Muscle layer of colon (tissue), 2 donors: Measurements from ENCODE around the gene MBP.
"Not testable (repeated sequence)": the region's sequence is repeated elsewhere in the genome, so short reads cannot be mapped to it uniquely, and the experiment has no call there.

Source experiments
- H3K27ac ChIP-seq: one replicate; pipeline ENCODE4 v1.7.0; 2013; ENCODE audit warnings: low read depth, mild to moderate bottlenecking, low read length, moderate library complexity
- H3K27me3 ChIP-seq, 2 donors: one replicate each; pipeline ENCODE4 v1.7.0; 2013; ENCODE audit warnings: low read length in 2 of 2, mild to moderate bottlenecking in 2 of 2; ENCODE audit not compliant: insufficient read depth in 2 of 2, control insufficient read depth in 1 of 2
- H3K36me3 ChIP-seq: one replicate; pipeline ENCODE4 v1.7.0; 2013; ENCODE audit warnings: mild to moderate bottlenecking, low read length; ENCODE audit not compliant: insufficient read depth
- H3K4me1 ChIP-seq: one replicate; pipeline ENCODE4 v1.7.0; 2013; ENCODE audit warnings: mild to moderate bottlenecking, low read length; ENCODE audit not compliant: insufficient read depth
- H3K4me3 ChIP-seq, 2 donors: one replicate each; pipeline ENCODE4 v1.7.0; 2013; ENCODE audit warnings: low read length in 2 of 2, low read depth in 1 of 2, mild to moderate bottlenecking in 1 of 2, moderate library complexity in 1 of 2
- H3K9ac ChIP-seq: one replicate; pipeline ENCODE4 v1.7.0; 2013; ENCODE audit warnings: low read length
- H3K9me3 ChIP-seq: one replicate; pipeline ENCODE4 v1.7.0; 2013; ENCODE audit warnings: mild to moderate bottlenecking, low read length
- donor health status: abdominal sarcoma.
- donor health status: Adenocarcinoma of cecum.

MBP gene

GRCh38 chr18:76967721-76968472 lies 164.7 kb downstream of the MBP start:
- H3K9me3 ChIP-seq: no peaks in the 10 kb centered on the region
- H3K27ac ChIP-seq: no peak overlapping the region
- no peak overlapping the region for H3K4me3 ChIP-seq
- H3K4me1 ChIP-seq: no peaks in the 10 kb centered on the region
- no peak overlapping the region for H3K9ac ChIP-seq
- H3K27me3 ChIP-seq: no peaks in the 10 kb centered on the region
- H3K36me3 ChIP-seq: peaks cover 11% of the 10 kb centered on the region

- H3K27me3 ChIP-seq, H3K4me1 ChIP-seq, H3K9me3 ChIP-seq, H3K4me3 ChIP-seq, H3K9ac ChIP-seq, H3K27ac ChIP-seq: not testable (repeated sequence)
- H3K36me3 ChIP-seq: peaks cover 11% of the 10 kb centered on the region
Observed at GRCh38 chr18:76967299-76967698, 165.3 kb downstream of the MBP start.

- H3K4me3 ChIP-seq, H3K27me3 ChIP-seq, H3K4me1 ChIP-seq, H3K9ac ChIP-seq, H3K9me3 ChIP-seq, H3K27ac ChIP-seq: not testable (repeated sequence)
- H3K36me3 ChIP-seq: peaks cover 13% of the 10 kb centered on the region
Observed at GRCh38 chr18:76965555-76966151, 166.9 kb downstream of the MBP start.

- Histone ChIP-seq H3K27me3 (no peaks in the 10 kb centered on the region), H3K36me3 (peaks cover 20% of the 10 kb centered on the region), H3K27ac (no peak overlapping the region), H3K9ac (no peak overlapping the region), H3K9me3 (no peaks in the 10 kb centered on the region), H3K4me1 (no peaks in the 10 kb centered on the region), H3K4me3 (no peak overlapping the region)
Observed at GRCh38 chr18:76963936-76964335, 168.6 kb downstream of the MBP start.

GRCh38 chr18:76962851-76963250 lies 169.7 kb downstream of the MBP start:
- H3K27ac ChIP-seq: no peak overlapping the region
- peaks cover 25% of the 10 kb centered on the region for H3K36me3 ChIP-seq
- no peaks in the 10 kb centered on the region for H3K27me3 ChIP-seq

GRCh38 chr18:76960528-76961035 lies 172.0 kb downstream of the MBP start:
- no peaks in the 10 kb centered on the region for H3K9me3 ChIP-seq
- no peak overlapping the region for H3K4me3 ChIP-seq
- peaks cover 32% of the 10 kb centered on the region for H3K36me3 ChIP-seq
- no peaks in the 10 kb centered on the region for H3K4me1 ChIP-seq
- H3K27me3 ChIP-seq: no peaks in the 10 kb centered on the region
- H3K9ac ChIP-seq: no peak overlapping the region
- H3K27ac ChIP-seq: no peak overlapping the region

More at GRCh38 chr18:76962851-76963250, 169.7 kb downstream of the MBP start:
- no peaks in the 10 kb centered on the region for H3K9me3 ChIP-seq
- H3K4me1 ChIP-seq: no peaks in the 10 kb centered on the region
- no peak overlapping the region for H3K4me3 ChIP-seq
- H3K9ac ChIP-seq: no peak overlapping the region

GRCh38 chr18:76959605-76960004 lies 173.0 kb downstream of the MBP start:
- peaks cover 34% of the 10 kb centered on the region for H3K36me3 ChIP-seq

GRCh38 chr18:76958692-76959341 lies 173.8 kb downstream of the MBP start:
- Histone ChIP-seq H3K27ac (no peak overlapping the region), H3K4me3 (no peak overlapping the region), H3K9ac (no peak overlapping the region), H3K36me3 (peaks cover 34% of the 10 kb centered on the region), H3K4me1 (peaks cover 6% of the 10 kb centered on the region), H3K9me3 (no peaks in the 10 kb centered on the region), H3K27me3 (no peaks in the 10 kb centered on the region)

More at GRCh38 chr18:76959605-76960004, 173.0 kb downstream of the MBP start:
- Histone ChIP-seq H3K27ac (no peak overlapping the region), H3K27me3 (no peaks in the 10 kb centered on the region), H3K9ac (no peak overlapping the region), H3K4me1 (no peaks in the 10 kb centered on the region), H3K4me3 (no peak overlapping the region), H3K9me3 (no peaks in the 10 kb centered on the region)

- Histone ChIP-seq H3K4me3 (no peak overlapping the region), H3K4me1 (peaks cover 17% of the 10 kb centered on the region), H3K36me3 (peaks cover 34% of the 10 kb centered on the region), H3K27me3 (no peaks in the 10 kb centered on the region), H3K9ac (no peak overlapping the region), H3K27ac (no peak overlapping the region), H3K9me3 (no peaks in the 10 kb centered on the region)
Observed at GRCh38 chr18:76957384-76958355, 174.9 kb downstream of the MBP start.

GRCh38 chr18:76956648-76957047 lies 175.9 kb downstream of the MBP start:
- H3K27me3 ChIP-seq: no peaks in the 10 kb centered on the region
- no peaks in the 10 kb centered on the region for H3K9me3 ChIP-seq
- peaks cover 34% of the 10 kb centered on the region for H3K36me3 ChIP-seq
- H3K4me3 ChIP-seq: no peak overlapping the region
- H3K27ac ChIP-seq: no peak overlapping the region
- peaks cover 18% of the 10 kb centered on the region for H3K4me1 ChIP-seq
- H3K9ac ChIP-seq: no peak overlapping the region
